H1 (cell line): ENCODE data around the gene BICRAL.

ENCODE experiments used
- CTCF ChIP-seq, 3 experiments: IDR thresholded peaks; 1 replicate in 2 of 3; 2 replicates in 1 of 3; pipeline versions ENCODE4 v1.5.1 to v1.6.1; 2011; ENCODE audit warnings: low read length in 3 of 3, mild to moderate bottlenecking in 3 of 3, inconsistent platforms in 2 of 3, low read depth in 1 of 3, moderate library complexity in 1 of 3; ENCODE audit not compliant: insufficient read depth in 1 of 3; ENCODE audit errors: control extremely low read depth in 1 of 3
- RAD21 ChIP-seq, 2 experiments: IDR thresholded peaks in 1 of 2; conservative IDR thresholded peaks in 1 of 2; 2 replicates each; pipeline ENCODE4 v1.6.1; 2011; ENCODE audit warnings: low read depth in 2 of 2, low read length in 2 of 2, improper control_type of control experiment in 1 of 2, inconsistent platforms in 1 of 2, mild to moderate bottlenecking in 1 of 2, moderate library complexity in 1 of 2
- TBP ChIP-seq: IDR thresholded peaks from 2 replicates; pipeline ENCODE4 v1.6.1; 2011; ENCODE audit warnings: low read depth, low read length, improper control_type of control experiment

DNA sequence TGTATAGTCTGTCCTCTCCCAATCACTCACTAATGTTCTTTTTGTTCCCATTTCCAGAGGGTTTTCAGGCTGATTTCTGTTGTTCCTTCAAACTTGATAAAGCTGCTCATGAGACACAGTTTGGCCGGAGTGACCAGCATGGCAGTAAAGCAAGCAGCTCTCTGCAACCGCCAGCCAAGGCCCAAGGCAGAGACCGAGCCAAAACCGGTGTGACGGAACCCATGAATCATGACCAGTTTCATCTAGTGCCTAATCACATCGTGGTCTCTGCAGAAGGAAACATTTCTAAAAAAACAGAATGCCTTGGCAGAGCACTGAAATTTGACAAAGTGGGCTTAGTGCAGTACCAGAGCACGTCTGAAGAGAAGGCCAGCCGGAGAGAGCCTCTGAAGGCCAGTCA lies 82.8 kb downstream of the BICRAL start:
- TF ChIP-seq RAD21 (IDR thresholded peaks at IDR 0.05 in 1 of 2, conservative IDR thresholded peaks at IDR 0.05 in 1 of 2; ENCODE audit: low read depth in 2 of 2, low read length in 2 of 2) (no peak), TBP (no peak), CTCF (IDR thresholded peaks at IDR 0.05; ENCODE audit: control extremely low read depth in 1 of 3, insufficient read depth in 1 of 3, low read depth in 1 of 3, low read length in 3 of 3) (no peak)
